HG03469 (cell line): ENCODE measurements around the gene KDM6B.
A peak's percentile ranks its signal among the peaks of the same experiment; 100 is the strongest.
"Not testable (repeated sequence)": the region's sequence is repeated elsewhere in the genome, so short reads cannot be mapped to it uniquely, and the experiment has no call there.

Source experiments
- ATAC-seq: cut with Tn5 transposase; IDR thresholded peaks from one replicate; pipeline ENCODE4 v1.9.1; 2021; ENCODE audit warnings: mild to moderate bottlenecking, moderate library complexity, moderate number of reproducible peaks; ENCODE audit not compliant: unreplicated experiment

Gene KDM6B

DNA sequence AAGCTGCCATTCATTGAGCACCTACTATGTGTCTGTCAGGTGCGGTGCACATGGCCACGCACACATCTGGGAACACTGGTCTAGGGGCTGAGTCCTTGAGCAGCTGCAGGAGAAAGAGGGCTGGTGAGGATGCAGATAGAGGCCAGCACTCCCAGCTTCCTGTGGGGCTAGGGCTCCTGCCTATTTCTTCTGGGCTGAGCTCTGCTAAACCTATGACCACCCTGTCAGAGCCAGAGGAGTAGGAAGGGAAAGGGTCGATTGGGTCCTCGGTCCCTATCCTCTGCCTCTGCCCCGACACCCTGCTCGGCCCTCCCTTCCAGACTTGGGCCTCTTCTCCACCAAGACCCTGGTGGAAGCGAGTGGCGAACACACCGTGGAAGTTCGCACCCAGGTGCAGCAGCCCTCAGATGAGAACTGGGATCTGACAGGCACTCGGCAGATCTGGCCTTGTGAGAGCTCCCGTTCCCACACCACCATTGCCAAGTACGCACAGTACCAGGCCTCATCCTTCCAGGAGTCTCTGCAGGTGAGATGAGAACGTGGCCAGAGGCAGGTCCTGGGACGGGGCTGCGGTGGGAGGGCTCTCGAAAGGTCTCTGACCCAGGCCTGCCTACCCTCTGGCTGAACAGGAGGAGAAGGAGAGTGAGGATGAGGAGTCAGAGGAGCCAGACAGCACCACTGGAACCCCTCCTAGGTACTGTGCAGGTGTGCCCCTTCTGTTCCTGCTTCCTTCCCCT, 16.9 kb downstream of the KDM6B start:
- ATAC-seq = no peak

DNA sequence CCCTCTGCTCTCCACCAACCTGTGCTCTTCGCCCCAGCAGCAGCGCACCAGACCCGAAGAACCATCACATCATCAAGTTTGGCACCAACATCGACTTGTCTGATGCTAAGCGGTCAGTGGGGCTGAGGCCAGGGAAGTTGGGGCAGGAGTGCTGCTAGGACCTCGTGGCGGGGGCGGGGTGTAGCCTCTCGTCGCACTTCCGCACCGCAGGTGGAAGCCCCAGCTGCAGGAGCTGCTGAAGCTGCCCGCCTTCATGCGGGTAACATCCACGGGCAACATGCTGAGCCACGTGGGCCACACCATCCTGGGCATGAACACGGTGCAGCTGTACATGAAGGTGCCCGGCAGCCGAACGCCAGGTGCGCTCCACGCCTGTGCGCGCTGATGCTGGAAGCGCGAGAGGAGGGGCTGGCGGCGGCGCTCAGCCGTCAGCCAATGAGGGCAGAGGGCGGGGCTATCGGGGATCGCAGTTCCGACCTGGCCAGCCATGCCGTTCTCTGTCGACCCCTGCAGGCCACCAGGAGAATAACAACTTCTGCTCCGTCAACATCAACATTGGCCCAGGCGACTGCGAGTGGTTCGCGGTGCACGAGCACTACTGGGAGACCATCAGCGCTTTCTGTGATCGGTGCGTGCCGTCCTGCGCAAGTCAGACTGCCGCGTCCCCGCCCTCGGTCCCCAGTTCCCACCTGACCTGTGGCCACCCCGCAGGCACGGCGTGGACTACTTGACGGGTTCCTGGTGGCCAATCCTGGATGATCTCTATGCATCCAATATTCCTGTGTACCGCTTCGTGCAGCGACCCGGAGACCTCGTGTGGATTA, 17.6 kb downstream of the KDM6B start:
- ATAC-seq = peak; percentile 35

DNA sequence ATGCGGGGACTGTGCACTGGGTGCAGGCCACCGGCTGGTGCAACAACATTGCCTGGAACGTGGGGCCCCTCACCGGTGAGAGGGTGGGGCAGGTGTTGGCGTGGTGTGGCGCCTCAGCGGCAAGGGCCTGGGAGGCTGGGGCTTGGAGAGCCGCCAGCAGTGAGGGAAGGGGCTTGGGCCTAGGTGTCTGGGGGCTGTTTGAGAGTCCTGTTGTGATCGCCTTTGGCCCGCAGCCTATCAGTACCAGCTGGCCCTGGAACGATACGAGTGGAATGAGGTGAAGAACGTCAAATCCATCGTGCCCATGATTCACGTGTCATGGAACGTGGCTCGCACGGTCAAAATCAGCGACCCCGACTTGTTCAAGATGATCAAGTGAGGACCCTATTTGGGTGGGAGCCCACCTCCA, 18.2 kb downstream of the KDM6B start:
- ATAC-seq = no peak

DNA sequence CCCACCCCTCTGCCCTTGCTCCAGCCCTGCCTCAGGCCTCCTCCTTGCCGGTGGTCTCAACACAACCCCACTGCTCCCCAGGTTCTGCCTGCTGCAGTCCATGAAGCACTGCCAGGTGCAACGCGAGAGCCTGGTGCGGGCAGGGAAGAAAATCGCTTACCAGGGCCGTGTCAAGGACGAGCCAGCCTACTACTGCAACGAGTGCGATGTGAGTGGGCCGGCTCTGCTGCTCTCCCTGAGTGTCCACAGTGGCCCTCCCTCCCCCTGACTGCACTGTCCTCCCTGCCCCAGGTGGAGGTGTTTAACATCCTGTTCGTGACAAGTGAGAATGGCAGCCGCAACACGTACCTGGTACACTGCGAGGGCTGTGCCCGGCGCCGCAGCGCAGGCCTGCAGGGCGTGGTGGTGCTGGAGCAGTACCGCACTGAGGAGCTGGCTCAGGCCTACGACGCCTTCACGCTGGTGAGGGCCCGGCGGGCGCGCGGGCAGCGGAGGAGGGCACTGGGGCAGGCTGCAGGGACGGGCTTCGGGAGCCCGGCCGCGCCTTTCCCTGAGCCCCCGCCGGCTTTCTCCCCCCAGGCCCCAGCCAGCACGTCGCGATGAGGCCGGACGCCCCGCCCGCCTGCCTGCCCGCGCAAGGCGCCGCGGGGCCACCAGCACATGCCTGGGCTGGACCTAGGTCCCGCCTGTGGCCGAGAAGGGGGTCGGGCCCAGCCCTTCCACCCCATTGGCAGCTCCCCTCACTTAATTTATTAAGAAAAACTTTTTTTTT, 19.1 kb downstream of the KDM6B start:
- no peak for ATAC-seq

DNA sequence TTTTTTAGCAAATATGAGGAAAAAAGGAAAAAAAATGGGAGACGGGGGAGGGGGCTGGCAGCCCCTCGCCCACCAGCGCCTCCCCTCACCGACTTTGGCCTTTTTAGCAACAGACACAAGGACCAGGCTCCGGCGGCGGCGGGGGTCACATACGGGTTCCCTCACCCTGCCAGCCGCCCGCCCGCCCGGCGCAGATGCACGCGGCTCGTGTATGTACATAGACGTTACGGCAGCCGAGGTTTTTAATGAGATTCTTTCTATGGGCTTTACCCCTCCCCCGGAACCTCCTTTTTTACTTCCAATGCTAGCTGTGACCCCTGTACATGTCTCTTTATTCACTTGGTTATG, 19.6 kb downstream of the KDM6B start:
- no peak for ATAC-seq

DNA sequence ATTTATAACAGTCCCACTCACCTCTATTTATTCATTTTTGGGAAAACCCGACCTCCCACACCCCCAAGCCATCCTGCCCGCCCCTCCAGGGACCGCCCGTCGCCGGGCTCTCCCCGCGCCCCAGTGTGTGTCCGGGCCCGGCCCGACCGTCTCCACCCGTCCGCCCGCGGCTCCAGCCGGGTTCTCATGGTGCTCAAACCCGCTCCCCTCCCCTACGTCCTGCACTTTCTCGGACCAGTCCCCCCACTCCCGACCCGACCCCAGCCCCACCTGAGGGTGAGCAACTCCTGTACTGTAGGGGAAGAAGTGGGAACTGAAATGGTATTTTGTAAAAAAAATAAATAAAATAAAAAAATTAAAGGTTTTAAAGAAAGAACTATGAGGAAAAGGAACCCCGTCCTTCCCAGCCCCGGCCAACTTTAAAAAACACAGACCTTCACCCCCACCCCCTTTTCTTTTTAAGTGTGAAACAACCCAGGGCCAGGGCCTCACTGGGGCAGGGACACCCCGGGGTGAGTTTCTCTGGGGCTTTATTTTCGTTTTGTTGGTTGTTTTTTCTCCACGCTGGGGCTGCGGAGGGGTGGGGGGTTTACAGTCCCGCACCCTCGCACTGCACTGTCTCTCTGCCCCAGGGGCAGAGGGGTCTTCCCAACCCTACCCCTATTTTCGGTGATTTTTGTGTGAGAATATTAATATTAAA, 20.2 kb downstream of the KDM6B start:
- ATAC-seq = no peak

DNA sequence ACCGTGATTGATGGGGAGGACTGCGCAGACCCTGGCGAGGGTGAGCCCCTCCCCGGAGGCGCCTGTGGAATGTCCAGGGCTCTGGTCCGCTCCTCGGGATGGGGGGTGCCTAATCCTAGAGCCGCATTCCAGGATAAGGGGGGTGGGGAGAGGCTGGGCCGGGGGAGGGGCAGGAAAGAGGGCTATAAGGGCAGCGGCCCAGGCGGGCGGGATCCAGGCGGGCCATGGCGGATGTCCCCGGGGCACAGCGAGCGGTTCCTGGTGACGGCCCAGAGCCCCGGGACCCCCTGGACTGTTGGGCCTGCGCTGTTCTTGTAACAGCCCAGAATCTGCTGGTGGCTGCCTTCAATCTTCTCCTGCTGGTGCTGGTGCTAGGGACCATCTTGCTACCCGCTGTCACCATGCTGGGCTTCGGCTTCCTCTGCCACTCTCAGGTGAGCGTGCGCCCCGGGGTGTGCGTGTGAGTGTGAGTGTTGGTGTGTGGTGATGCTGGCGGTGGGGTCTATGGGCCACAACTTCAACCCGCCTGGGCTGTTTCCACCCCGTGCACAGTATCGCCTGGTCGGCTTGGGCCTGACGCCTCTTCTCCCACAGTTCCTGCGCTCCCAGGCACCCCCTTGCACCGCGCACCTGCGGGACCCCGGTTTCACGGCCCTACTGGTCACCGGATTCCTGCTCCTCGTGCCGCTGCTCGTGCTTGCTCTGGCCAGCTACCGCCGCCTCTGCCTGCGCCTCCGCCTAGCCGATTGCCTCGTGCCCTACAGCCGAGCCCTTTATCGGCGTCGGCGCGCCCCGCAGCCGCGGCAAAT, 21.0 kb downstream of the KDM6B start, which contains the start of gene TMEM88:
Gene TMEM88 (plus strand): TSS at position 216 of the 809 bp plus-strand sequence. CDS start 9 bp downstream, at position 225.
- no peak for ATAC-seq

DNA sequence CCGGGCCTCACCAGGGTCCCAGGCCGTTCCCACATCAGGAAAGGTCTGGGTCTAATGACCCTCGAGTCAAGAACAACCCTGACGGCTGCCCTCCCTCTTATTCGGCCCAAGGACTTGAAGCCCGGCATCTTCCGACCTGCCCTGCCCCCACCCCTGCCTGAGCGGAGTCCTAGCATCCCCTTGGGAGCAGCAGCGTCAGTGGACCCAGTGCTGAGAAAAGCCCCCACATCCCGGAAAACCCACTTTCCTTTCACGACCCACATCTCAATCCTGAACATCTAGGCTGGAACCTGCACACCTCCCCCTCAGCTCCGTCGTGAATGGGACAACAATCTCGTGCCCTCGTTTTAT, 21.6 kb downstream of the KDM6B start:
- no peak for ATAC-seq

DNA sequence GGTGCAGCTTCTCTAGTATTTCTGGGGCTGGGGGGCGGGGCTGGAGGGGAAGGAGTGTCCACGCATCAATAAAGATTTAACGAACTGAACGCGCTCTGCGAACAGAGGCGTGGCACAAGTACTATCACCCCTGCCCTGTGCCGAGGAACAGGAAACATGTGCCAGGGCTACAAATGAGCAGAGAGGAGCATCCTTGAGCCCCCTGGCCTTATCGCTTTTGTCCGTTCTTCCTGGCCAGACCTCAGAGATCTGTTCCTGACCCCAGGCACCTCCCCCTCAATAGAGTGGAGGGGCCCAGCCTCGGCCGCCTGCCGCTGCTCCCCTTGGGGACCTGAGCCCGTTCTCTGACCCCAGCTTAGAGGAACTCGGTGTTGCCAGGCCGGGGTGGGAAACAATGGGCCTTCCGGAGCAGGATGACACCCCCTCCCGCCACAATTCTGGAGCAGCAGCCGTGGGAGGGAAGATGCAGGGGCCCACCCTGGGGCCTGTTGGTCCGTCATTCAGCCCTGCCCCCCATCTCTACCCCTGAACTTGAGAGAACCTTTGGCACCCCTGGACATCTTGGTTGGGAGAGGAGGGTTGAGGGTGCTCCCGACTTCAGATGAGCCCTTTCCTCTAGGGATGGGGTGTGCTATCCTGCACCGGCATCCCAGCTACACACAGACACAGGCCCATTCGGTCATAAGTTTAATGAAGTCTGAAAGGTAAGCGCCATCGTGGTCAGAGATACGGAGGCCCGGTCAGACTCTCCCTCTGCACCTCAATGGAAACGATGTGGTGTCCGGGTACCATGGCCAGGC, 22.2 kb downstream of the KDM6B start:
- ATAC-seq = no peak

DNA sequence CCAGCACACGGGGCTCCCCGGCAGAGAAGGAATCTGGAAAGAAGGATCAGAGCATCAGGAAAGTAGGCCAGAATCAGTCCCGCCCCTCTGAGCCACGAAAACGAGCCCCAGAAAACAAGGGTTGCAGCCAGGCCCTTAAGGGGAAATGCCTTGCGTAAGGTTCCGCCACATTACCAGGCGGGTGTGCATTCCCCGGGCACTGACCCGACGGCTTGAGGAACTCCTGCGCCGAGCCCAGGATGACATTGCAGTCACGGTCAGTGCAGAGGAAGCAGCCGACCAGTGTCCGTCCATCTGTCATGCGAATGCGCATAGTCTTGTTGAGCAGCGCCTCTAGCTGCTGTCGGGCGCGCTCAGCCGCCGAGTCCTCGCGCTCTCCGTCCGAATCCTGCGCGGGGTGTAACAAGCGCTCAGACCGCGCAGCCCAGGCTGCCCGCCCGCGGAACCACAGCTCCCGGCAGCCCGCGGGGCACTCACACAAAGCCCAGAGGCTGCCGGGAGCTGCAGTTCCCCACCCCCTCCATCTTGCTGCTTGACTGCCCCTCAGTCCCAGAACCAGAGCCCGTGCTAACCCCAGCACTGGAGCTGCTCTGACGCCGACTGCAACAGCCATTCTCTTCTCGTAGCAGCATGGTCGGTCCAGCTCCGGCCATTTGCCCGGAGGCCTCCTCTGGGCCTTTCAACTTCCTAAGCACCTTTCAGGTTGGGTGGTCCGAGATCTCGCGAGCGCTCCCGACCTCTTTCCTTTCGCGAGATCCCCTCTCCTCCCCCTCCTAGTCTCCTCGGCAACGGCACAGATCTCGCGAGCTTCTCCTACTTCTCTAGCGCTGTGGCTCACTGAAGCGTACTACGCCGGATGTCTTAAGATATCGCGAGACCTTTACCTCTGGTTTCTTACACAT, 23.0 kb downstream of the KDM6B start, which contains the start of gene NAA38:
Gene NAA38 (minus strand): TSS at position 749 of the 902 bp plus-strand sequence. CDS start 96 bp downstream, at position 653.
- peak; percentile 49 for ATAC-seq

DNA sequence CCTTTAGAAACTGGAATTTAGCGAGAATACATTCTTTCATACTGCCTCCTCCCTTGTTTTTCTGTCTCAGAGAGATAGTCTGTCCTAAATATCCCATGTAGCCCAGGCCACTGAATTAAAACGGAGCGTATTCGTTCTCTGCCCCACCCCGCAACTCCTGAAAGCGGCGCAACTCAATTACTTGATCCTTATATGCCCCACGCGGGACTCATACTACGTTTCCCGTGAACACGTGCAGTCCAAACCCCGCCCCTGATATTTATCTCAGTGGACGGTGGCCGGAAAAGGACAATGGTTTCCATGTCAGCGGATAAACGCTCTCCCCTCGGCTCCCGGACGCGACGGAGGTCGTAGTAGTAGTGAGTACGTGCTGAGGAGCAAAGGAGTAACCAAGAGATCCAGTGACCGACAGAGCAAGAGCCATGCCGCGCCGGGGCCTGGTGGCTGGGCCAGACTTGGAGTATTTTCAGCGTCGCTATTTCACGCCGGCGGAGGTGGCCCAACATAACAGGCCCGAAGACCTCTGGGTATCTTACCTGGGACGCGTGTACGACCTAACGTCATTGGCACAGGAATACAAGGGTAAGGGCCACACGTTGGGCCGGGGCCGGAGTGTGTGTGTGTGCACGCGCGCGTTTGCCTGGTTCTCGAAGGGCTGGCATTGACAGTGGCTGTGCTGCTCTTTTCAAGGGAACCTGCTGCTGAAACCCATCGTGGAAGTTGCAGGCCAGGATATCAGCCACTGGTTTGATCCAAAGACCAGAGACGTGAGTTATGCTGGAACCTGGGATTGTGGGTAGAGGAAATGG, 23.9 kb downstream of the KDM6B start, which contains the start of gene CYB5D1:
Gene CYB5D1 (plus strand): TSS at position 291 of the 809 bp plus-strand sequence. CDS start 132 bp downstream, at position 423.
- peak; percentile 16 for ATAC-seq

DNA sequence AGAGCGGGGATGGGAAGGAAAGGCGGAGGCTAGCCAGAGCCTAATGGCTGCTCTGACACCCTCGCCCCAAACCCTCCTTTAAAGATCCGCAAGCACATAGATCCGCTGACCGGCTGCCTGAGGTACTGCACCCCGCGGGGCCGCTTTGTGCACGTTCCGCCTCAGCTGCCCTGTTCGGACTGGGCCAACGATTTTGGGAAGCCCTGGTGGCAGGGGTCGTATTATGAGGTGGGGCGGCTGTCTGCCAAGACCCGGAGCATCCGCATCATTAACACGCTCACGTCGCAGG, 24.4 kb downstream of the KDM6B start:
- ATAC-seq = no peak

DNA sequence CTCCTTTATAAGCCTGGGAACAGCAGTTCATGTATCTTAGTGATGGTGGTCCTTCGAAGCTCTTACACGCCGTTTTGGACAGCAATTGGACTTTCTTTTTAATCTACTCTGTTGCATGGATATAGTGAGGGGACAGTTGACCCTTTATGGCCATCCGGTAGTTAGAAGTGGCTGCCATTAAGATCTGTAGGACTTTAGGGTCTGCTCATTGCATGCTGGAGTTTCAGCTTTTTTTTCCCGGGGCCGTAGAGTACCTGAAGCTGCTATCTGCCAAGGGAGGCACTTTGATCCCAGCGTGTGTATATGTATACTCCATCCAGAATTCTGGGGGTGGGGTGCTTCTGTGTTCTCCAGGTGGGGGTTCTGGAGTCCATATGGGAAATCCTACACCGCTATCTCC, 25.0 kb downstream of the KDM6B start:
- no peak for ATAC-seq

DNA sequence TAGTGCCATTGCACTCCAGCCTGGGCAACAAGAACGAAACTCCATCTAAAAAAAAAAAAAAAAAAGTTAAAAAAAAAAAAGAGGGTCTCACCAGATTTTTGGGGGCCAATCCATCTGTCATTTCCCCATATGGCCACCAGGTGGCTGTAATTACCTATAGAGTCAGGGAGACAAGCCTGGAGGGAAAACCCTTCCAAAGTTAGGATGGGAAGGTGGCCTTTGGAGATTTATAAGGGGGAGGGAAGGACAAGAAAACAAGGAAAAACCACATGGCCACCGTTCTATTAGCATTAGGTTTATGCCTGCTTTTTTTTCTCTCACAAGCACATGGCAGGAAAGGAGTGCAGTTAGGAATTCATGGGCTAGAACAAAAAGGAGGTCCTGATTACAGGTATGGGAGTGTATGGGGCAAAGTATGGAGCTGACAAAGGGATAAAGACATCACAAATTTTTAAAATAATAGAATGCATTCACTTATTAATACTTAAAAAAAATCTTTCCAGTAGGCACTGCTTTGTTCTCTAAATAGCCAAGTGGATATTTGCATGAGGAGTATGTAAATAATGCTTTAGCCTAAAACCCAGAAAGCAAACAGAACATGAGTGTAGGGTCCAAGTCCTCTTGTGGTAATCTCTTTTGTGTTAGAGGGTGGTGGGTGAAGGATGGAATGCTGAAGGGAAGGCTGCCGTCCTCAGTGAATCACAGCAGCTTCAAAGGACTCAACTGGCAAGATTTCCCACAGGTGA, 28.8 kb downstream of the KDM6B start:
- no peak for ATAC-seq

DNA sequence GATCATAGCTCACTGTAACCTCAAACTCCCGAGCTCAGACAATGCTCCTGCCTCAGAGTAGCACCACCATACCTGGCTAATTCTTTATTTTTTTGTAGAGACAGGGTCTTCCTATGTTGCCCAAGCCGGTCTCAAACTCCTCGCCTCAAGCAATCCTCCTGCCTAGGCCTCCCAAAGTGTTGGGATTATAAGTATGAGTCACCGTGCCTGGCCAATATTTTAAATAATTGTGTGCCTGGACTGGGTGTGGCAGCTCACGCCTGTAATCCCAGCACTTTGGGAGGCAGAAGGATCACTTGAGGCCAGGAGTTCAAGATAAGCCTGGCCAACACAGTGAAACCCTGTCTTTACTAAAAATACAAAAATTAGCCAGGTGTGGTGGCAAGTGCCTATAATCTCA, 30.4 kb downstream of the KDM6B start:
- ATAC-seq = not testable (repeated sequence)

DNA sequence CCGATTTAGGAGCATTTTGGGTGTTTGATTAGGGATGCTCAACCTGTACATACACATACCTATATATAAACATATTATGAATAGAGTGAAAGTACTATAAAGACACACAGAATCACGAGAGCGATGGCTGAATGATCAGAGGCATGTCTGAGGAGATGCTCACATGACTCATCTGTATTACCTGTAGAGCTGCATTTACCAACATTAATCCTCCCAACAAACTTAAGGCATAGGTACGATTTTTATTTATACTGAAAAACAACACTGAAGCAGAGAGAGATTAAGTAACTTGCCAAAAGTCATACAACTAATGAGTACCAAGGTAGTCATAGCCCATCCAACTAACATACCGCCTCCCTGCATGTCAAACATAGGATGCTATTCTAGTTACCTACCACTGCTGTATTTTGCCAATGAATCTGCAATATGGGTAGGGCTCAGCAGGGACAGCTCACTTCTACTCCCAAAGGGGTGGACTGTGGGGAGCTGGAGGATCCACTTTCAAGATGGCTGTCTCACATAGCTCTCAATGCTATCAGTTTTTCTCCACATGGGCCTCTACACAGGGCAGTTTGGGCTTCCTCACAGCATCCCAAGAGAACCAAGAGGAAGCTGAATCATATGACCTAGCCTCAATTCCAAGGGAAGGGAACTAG, 31.1 kb downstream of the KDM6B start:
- ATAC-seq = no peak
